ENCODE data around the gene TPCN2. TPM values are rescaled to one million over a fixed set of nuclear protein-coding genes. Genes with fewer than 3 reads are reported as not detected.

The TPCN2 gene
- total and polyA plus RNA-seq, 2 of the 8 experiments (the other 6 are each of a cell fraction or from before 2014, with no cell fraction given) = 9.7 to 18.6 TPM

GRCh38 chr11:69160296-69161116 lies 111.8 kb downstream of the TPCN2 start:
- no peak overlapping the region for H2BK20ac ChIP-seq (ENCODE audit: low read length)
- H2BK12ac ChIP-seq (ENCODE audit: low read depth, low read length) = no peak overlapping the region
- ChIA-PET POLR2A (ENCODE audit: partially characterized antibody) (no interaction called here), CTCF (ENCODE audit: partially characterized antibody) (interaction anchor here (0.7 kb wide), 2 partner anchors 13 to 189 kb away, joined by 3 read pairs; no protein-coding TSS in a partner anchor)
- H3K27ac ChIP-seq (ENCODE audit: low read depth, low read length) = no peak overlapping the region
- H2BK120ac ChIP-seq (replicated peaks; ENCODE audit: low read depth, low read length) = no peak overlapping the region
- H3K4me1 ChIP-seq (replicated peaks in 1 of 4; ENCODE audit: control insufficient read depth in 3 of 4, insufficient read depth in 4 of 4, low read length in 3 of 4) = no peaks in the 10 kb centered on the region
- no peak for DNase-seq (ENCODE audit: low read depth in 1 of 2, low spot score in 2 of 2)
- H4K8ac ChIP-seq (ENCODE audit: extremely low read depth, insufficient read depth, low read length) = no peak overlapping the region
- WGBS, 2 experiments (ENCODE audit: extremely low coverage in 1 of 2, insufficient coverage in 1 of 2, insufficient read length in 1 of 2, insufficient replicate concordance in 2 of 2, low coverage in 1 of 2, low lambda C conversion rate in 2 of 2, missing lambda C conversion rate in 1 of 2) = 86% methylated on average over 15 of the region's 15 CpGs; no CpG with 5 or more reads in 1 of the 2 experiments
- no peak overlapping the region for H2BK5ac ChIP-seq (ENCODE audit: low read depth, low read length)
- peaks cover 0 to 3% of the 10 kb centered on the region in 2 experiments; a peak in 1 of 4 replicates for H3K9me3 ChIP-seq (ENCODE audit: insufficient read depth in 2 of 2, low read depth in 1 of 2, low read length in 1 of 2)
- H3K14ac ChIP-seq (ENCODE audit: insufficient read length) = no peak overlapping the region
- no peak overlapping the region for H2AK5ac ChIP-seq (ENCODE audit: low read depth, low read length)
- no peak overlapping the region for H3K23ac ChIP-seq (ENCODE audit: insufficient read length)
- H3K56ac ChIP-seq (replicated peaks; ENCODE audit: insufficient read length, low read depth, low read length) = no peak overlapping the region
- no peak overlapping the region for H4K91ac ChIP-seq (replicated peaks; ENCODE audit: insufficient read length, low read length)
- no peaks in the 10 kb centered on the region for H3K79me1 ChIP-seq (ENCODE audit: low read depth, low read length)
- no peaks in the 10 kb centered on the region for H4K20me1 ChIP-seq (replicated peaks in 1 of 2; ENCODE audit: control insufficient read depth in 1 of 2, insufficient read depth in 2 of 2, low read length in 2 of 2)
- no peak overlapping the region for H2AFZ ChIP-seq (ENCODE audit: low read length)
- no peak overlapping the region for H3K4ac ChIP-seq (replicated peaks; ENCODE audit: insufficient read length, low read depth, low read length)
- no peak overlapping the region for H2BK15ac ChIP-seq (ENCODE audit: low read length)
- no peak overlapping the region for H3K4me2 ChIP-seq (ENCODE audit: insufficient read depth in 1 of 2, low read depth in 2 of 2, low read length in 2 of 2)
- no peak for FAIRE-seq
- no peak overlapping the region for H3K4me3 ChIP-seq (ENCODE audit: extremely low read depth in 1 of 4, insufficient read depth in 2 of 4, low read depth in 3 of 4, low read length in 4 of 4)
- H3K27me3 ChIP-seq (replicated peaks in 1 of 4; ENCODE audit: control insufficient read depth in 3 of 4, extremely low read depth in 1 of 4, insufficient read depth in 3 of 4, low read length in 3 of 4) = no peaks in the 10 kb centered on the region
- no peak overlapping the region for H4K5ac ChIP-seq (ENCODE audit: insufficient read length, low read depth, low read length)
- H3K79me2 ChIP-seq (ENCODE audit: control insufficient read depth in 1 of 2, insufficient read depth in 2 of 2, low read length in 2 of 2) = no peaks in the 10 kb centered on the region
- H3K36me3 ChIP-seq (ENCODE audit: control insufficient read depth in 2 of 4, insufficient read depth in 4 of 4, low read length in 3 of 4) = no peaks in the 10 kb centered on the region
- H3K18ac ChIP-seq (ENCODE audit: extremely low read depth, low read length) = no peak overlapping the region
- no peaks in the 10 kb centered on the region for H3K23me2 ChIP-seq (ENCODE audit: low read depth, low read length)
- no peak overlapping the region for H3K9ac ChIP-seq (replicated peaks in 1 of 4; ENCODE audit: extremely low read depth in 1 of 4, low read depth in 3 of 4, low read length in 3 of 4)
- TF ChIP-seq POU5F1 (IDR thresholded peaks at IDR 0.05; ENCODE audit: low read depth, low read length) = no peak
- no peak for TF ChIP-seq E2F6 (IDR thresholded peaks at IDR 0.05)
- TF ChIP-seq CBX5 (IDR thresholded peaks at IDR 0.05; ENCODE audit: low read depth, low read length) = no peak
- TF ChIP-seq EGR1 (IDR thresholded peaks at IDR 0.05; ENCODE audit: borderline replicate concordance, low read depth, low read length) = no peak
- TF ChIP-seq CEBPB (IDR thresholded peaks at IDR 0.05; ENCODE audit: low read depth, low read length) = no peak
- TF ChIP-seq JUND (IDR thresholded peaks at IDR 0.05; ENCODE audit: low read length) = no peak
- no peak for TF ChIP-seq RAD21 (IDR thresholded peaks at IDR 0.05 in 1 of 2, conservative IDR thresholded peaks at IDR 0.05 in 1 of 2; ENCODE audit: low read depth in 2 of 2, low read length in 2 of 2)
- no peak for TF ChIP-seq SIRT6 (IDR thresholded peaks at IDR 0.05; ENCODE audit: low read length)
- no peak for TF ChIP-seq RFX5 (IDR thresholded peaks at IDR 0.05; ENCODE audit: borderline replicate concordance, low read depth, low read length)
- TF ChIP-seq HDAC6 (IDR thresholded peaks at IDR 0.05; ENCODE audit: low read depth, low read length) = no peak
- no peak for TF ChIP-seq SP4 (IDR thresholded peaks at IDR 0.05; ENCODE audit: low read length)
- no peak for TF ChIP-seq MAX (IDR thresholded peaks at IDR 0.05)
